Myometrial cell (primary cell): ENCODE results near the gene HAUS7. TPM values are rescaled to one million over a fixed set of nuclear protein-coding genes. Genes with fewer than 3 reads are reported as not detected.

Source experiments
- total RNA-seq: library from RNA; depleted of rRNA; stranded (reverse); fragments of >200 nt; gene quantifications from 2 replicates; pipeline ENCODE4 v1.2.3, GENCODE V29; 2015

Gene HAUS7
- total RNA-seq, result 37.2 and 51.6 TPM in 2 replicates

GRCh38 chrX:153470411-153471363, at the start of gene HAUS7:
Gene HAUS7 (minus strand): TSS chrX:153470576. CDS start chrX:153470557, 19 bp downstream.

DNA sequence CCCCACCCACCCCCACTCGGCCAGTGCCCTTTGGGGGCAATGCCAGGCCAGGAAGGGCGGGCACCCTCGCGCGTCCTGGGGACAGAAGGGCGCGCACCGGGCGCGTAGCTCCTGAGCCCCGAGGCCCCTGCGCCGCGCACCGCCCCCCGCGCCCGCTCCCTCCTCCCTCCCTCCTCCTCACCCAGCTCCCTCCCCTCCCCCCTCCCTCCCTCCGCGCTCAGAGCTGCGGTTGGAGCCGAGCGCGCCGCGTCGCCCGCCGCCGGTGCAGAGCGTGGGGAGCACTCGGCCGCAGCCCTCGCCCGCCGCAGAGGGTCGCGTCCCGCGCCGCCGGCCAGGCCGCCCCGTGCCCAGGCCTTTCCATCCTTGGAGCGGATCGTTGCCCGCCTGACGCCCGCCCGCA, 47.0 kb upstream of the HAUS7 start, which contains the start of gene ATP2B3:
ATP2B3 (plus strand) TSS at position 220 of the 400 bp plus-strand sequence. CDS start 18,606 bp downstream, outside the sequence.

DNA sequence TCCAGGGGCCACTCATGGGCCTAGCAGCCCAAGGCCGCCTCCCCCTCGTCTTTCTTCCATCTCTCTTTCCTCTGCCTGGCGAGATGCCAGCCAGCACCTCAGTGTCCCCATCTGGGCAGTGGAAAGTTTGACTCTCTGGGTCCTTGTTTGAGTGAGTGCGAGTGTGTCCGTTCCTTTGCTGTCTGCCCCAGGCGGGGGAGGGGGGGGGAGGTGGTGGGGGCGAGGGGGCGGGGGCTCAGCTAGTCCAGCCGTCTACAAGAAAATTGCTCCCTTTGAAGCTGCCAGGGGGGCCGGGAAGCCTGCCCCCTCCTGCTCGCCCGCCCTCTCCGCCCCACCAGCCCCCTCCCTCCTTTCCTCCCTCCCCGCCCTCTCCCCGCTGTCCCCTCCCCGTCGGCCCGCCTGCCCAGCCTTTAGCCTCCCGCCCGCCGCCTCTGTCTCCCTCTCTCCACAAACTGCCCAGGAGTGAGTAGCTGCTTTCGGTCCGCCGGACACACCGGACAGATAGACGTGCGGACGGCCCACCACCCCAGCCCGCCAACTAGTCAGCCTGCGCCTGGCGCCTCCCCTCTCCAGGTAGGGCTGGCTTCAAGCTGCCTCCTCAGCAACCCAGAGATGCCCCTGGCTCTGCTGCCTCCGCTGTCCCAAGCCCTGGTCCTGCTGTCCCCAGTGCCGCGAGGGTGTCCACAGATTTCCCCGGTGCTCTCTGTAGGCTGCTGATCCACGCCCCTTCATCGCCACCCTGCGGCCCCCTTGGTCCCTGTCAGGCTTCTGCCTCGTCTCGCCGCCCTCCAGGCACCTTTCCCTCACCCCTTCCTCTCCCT, 24.4 kb upstream of the HAUS7 start, which contains the start of gene BGN:
BGN (plus strand) TSS at position 440 of the 821 bp plus-strand sequence. CDS start 9,652 bp downstream, outside the sequence.

DNA sequence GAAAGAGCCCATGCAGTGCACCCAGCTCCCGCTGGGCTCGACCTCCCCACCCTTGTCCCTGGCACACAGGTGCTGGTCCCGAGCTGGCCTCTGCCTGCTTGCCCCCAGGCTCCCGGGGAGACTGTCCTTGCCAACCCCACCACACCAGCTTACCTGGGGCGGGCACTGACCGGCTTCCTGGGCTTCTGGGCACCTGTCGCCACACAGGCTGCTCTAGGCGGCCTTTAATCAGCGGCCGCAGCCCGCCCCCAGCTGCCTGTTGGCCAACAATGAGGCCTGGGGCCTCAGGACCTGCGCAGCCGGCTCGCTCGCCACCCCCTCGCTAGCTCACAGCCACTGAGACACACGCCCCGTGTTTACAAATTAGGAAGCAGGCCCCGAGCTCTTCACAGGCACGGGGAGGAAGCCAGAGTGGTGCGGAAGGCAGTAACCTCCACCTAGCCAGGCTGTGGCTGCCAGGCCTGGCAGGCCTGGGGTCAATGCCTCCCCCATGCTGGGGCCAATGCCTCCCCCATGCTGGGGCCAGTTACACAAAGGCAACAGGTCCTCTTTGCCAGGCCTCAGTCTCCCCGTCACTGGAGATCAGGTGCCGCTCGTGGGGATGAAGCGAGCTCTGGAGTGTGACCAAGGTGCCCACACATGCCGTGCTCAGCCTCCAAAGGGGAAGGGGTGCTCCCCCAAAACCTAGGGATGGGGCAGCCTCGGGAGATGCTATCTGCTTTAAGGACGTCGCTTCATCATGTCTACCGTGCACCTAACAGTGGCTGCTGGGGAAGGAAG, 24.3 kb downstream of the HAUS7 start, which contains the start of gene TREX2:
TREX2 (minus strand) TSS at position 201 of the 780 bp plus-strand sequence. CDS start 626 bp downstream, outside the sequence.

DNA sequence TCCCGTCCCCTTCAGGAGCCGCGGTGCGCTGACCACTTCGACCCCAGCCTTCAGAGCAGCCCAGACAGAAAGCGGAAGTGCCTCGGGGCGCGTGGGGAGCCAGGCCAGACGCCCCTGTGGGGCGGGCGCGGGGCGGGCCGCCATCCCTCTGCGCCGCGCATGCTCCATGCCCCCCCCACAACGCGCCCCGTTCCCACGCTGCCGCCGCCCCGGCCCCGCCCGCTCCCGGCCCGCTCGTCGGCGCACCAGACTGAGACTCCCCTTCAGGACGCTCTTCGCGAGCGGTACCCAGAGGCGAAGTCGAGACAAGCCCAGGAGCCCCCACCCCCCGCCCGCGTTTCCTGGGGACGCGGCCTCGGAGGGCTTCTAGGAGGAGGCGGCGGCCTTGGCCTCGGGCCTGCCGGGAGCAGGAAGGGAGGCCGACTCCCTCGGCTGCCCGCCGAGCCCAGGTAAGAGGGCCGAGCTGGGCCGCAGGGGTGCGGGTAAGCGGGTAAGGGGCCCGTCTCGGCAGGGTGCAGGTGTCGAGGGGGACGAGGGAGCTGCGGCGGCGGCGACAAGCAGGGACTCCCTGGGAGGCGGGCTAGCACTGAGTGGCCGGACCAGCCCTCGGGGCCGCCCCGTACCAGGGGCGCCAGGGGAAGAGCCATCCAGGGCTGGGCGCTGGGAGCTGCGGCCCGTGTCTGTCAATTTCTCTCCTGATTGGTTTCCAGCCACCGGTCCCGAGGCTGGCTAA, 59.0 kb downstream of the HAUS7 start, which contains the start of gene ZFP92:
ZFP92 (plus strand) TSS at position 218 of the 733 bp plus-strand sequence. CDS start 6,851 bp downstream, outside the sequence.

DNA sequence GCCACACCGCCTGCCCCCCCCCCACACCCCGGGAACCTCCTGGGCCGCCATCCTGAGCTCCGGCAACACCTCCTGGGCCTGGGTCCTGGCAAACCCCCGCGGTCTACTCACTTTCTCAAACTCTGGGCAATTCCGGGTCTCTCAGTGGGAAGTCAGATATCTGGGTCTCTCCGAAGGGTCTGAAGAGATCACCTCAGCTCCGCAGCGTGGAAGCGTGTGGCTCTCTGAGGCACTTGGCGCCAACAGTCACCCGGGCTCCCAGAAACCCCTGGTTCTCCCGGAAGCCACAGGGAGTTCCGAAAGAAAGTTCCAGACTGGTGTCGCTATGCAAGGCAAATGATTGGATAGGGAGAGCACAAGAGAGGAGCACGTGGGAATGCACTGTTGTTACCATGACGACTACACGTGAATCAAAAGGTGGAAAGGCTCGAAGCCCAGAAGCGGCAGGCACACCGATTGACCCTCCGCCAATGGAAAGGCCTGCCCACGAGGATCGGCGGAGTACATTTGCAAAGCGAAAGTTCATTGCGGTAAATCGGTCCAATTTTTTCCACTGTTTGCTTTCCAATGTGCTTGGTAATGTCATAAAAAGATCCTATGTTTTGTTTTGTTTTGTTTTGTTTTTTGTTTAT, 69.1 kb downstream of the HAUS7 start, which contains the start of gene PNMA6E:
PNMA6E (minus strand) TSS at position 218 of the 632 bp plus-strand sequence. CDS start 2,501 bp downstream, outside the sequence.

Other genes with a start within 250 kb of the HAUS7 start
- not detected in 2 replicates for gene PNMA6F, start 148.8 kb downstream of the HAUS7 start, total RNA-seq
- 4.9 and 5.1 TPM in 2 replicates for gene ZNF275, start 136.4 kb downstream of the HAUS7 start, total RNA-seq
- not detected in 2 replicates for gene PNMA6E, start 69.2 kb downstream of the HAUS7 start, total RNA-seq
- gene ZFP92, start 59.1 kb downstream of the HAUS7 start, total RNA-seq, result 0.29 and 0.71 TPM in 2 replicates
- gene TREX2, start 24.5 kb downstream of the HAUS7 start, total RNA-seq, result not detected in 2 replicates
- 3.2 and 4.3 TPM in 2 replicates for gene BGN, start 24.4 kb upstream of the HAUS7 start, total RNA-seq
- not detected in 2 replicates for gene ATP2B3, start 47.1 kb upstream of the HAUS7 start, total RNA-seq
- 39.2 and 46.8 TPM in 2 replicates for gene CCNQ, start 128.6 kb upstream of the HAUS7 start, total RNA-seq
- gene DUSP9, start 176.6 kb upstream of the HAUS7 start, total RNA-seq, result 0.29 and 0.35 TPM in 2 replicates
- gene PNCK, start 203.2 kb upstream of the HAUS7 start, total RNA-seq, result not detected in 2 replicates
- 6.9 and 7.4 TPM in 2 replicates for gene SLC6A8, start 217.3 kb upstream of the HAUS7 start, total RNA-seq